ENCODE data around the gene CATSPERZ. TPM values are rescaled to one million over a fixed set of nuclear protein-coding genes. Genes with fewer than 3 reads are reported as not detected.

CATSPERZ gene
- total and polyA plus RNA-seq, 9 of the 15 experiments (the other 6 are each of a cell fraction or from before 2014, with no cell fraction given) = 0.86 to 8.5 (median 3.5) TPM

- no peak for TF ChIP-seq MBD1 (CRISPR knock-in tag; IDR thresholded peaks at IDR 0.05)
- no peak for TF ChIP-seq CEBPG (CRISPR knock-in tag; IDR thresholded peaks at IDR 0.05)
- no peak for TF ChIP-seq CEBPG (tag; conservative IDR thresholded peaks at IDR 0.05 in 1 of 2, IDR thresholded peaks at IDR 0.05 in 1 of 2)
- peak; percentile 76 for TF ChIP-seq POLR2A (conservative IDR thresholded peaks at IDR 0.05)
- no peak for TF ChIP-seq OTX1 (CRISPR knock-in tag; IDR thresholded peaks at IDR 0.05)
- TF ChIP-seq HIVEP1 (CRISPR knock-in tag; IDR thresholded peaks at IDR 0.05) = no peak
- TF ChIP-seq ZEB2 (IDR thresholded peaks at IDR 0.05) = no peak
- TF ChIP-seq MTA1 (IDR thresholded peaks at IDR 0.05; ENCODE audit: borderline replicate concordance) = no peak
- no peak for TF ChIP-seq BRF2 (IDR thresholded peaks at IDR 0.05; ENCODE audit: borderline replicate concordance, insufficient read depth, insufficient read length)
- TF ChIP-seq RREB1 (CRISPR knock-in tag; IDR thresholded peaks at IDR 0.05) = no peak
- no peak for TF ChIP-seq MAFF (IDR thresholded peaks at IDR 0.05; ENCODE audit: low read length)
- 0 out of 2 replicates have a peak, but pooled peaks have one; percentile 2 for TF ChIP-seq NR2F6 (CRISPR knock-in tag; IDR thresholded peaks at IDR 0.05)
- no peak for TF ChIP-seq THRB (CRISPR knock-in tag; conservative IDR thresholded peaks at IDR 0.05)
- TF ChIP-seq TEAD2 (tag; IDR thresholded peaks at IDR 0.05) = no peak
- no peak for TF ChIP-seq EP300 (IDR thresholded peaks at IDR 0.05; ENCODE audit: low read length)
- no peak for TF ChIP-seq ZNF79 (CRISPR knock-in tag; IDR thresholded peaks at IDR 0.05; ENCODE audit: low read depth)
- 0 out of 2 replicates have a peak, but pooled peaks have one; percentile 32 for TF ChIP-seq TOE1 (IDR thresholded peaks at IDR 0.05; ENCODE audit: borderline replicate concordance)
- TF ChIP-seq TOE1 (CRISPR knock-in tag; IDR thresholded peaks at IDR 0.05; ENCODE audit: borderline replicate concordance, low read depth) = no peak
- TF ChIP-seq HDAC8 (tag; IDR thresholded peaks at IDR 0.05) = no peak
Observed at GRCh38 chr11:64252003-64252872, 47.9 kb upstream of the CATSPERZ start (continued).
